NCI-H2081 treated with DMSO at 0.1 percent for 48 hours (cell line): ENCODE data around the gene ADAMTS19.
A peak's percentile ranks its signal among the peaks of the same experiment; 100 is the strongest.

ENCODE experiments used
- DNase-seq: peaks from one replicate; lab custom pipeline; 2025; lab: John Stamatoyannopoulos, UW

Gene ADAMTS19

DNA sequence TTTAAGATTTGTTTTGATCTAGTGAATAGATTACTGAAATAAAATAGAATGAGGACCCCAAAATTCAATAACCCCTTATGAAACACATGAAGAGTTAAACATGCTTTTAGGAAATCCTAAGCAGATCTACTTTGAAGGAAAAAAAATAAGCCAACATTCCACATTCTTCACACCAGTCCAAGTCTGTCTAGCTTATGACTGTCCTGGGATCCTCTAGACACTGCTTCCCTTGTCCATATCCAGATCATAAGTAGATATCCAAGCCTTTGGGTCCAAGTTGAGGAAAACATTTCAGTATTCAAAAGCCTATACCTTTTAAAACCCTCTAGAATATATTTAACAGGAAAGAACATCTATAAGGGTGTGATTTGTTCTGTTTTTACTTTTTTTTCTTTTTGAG lies 228.9 kb downstream of the ADAMTS19 start:
- DNase-seq, result no peak

DNA sequence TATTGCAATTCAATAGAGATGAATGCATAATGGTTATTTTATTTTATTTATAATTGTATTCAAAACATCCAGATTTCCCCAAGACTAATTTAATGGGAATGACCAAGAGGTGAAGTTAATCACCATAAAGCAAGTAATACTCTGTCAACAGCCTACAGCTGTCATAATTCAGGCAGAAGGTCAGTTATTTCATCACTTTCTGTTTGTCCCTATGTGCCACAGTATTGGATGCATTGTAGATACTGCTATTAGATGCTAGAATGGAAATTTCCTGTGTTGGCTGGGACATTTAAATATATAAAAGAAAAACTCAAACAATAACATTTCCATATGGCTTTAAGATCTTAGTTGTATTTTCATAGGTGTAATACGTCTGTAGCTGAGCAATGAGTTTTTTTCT lies 231.1 kb downstream of the ADAMTS19 start:
- no peak for DNase-seq

DNA sequence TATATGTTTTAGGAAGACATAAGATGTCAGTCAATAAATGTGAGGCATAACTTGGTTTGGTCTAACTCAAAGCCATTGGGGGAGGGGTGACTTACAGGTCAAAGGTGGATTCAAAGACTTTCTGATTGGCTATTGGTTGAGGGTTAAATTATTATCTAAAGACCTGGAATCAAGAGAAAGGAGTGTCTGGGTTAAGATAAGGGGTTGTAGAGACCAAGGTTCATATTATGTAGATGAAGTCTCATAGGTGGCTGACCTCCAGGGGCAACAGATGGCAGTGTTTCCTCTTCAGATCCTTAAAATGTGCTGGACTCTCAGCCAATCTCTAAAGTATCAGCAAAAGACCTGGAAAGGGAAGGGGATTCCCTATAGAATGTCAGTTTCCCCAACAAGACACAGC lies 236.5 kb downstream of the ADAMTS19 start:
- DNase-seq, result no peak

DNA sequence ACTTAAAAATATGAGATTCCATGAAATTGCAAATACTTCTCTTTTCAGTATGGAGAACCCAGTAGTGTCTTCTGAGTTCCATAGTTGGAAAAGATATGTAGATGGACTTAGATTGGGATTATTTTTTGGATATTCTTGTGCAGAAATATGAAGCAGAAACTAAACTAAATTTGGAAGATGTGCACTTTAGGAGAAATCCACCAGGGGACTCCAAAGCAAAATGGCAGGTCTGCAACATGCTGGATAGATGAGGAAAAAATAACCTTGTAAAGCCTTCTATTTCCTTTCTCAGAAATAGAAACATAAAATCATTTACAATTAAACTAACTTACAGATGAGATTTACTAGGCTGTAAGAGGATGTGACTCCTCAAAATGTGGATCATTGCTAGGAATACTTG lies 238.6 kb downstream of the ADAMTS19 start:
- no peak for DNase-seq

DNA sequence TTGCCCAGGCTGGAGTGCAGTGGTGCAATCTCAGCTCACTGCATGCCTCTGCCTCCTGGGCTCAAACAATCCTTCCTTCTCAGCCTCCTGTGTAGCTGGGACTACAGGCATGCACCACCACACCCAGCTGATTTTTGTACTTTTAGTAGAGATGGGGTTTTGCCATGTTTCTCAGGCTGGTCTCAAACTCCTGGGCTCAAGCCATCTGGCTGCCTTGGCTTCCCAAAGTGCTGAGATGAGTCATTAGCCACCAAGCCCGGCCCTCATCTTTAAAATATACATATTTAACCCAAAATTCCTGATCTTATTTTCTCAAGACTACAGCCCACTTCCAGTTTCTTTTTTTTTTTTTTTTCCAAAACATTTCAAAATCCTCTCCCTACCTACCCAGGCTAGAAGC lies 256.1 kb downstream of the ADAMTS19 start:
- no peak for DNase-seq

DNA sequence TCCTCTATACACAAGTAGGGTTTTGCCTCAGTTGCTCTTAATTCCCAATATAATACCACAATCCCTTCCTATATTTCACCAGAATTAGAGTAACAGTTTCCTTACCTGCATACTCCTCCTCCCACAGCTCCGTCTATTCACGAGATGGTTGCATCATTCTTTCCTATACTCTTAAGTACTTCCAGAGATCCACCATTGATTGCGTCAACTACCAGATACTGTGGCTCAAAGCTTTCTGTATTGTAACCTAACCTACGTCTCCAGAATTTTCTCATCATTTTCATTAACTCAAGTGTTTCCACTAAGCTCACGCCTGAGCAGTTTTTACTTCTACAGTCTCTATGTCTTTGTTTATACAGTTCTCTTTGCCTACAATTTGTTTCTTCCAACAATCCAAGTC lies 256.6 kb downstream of the ADAMTS19 start:
- no peak for DNase-seq

DNA sequence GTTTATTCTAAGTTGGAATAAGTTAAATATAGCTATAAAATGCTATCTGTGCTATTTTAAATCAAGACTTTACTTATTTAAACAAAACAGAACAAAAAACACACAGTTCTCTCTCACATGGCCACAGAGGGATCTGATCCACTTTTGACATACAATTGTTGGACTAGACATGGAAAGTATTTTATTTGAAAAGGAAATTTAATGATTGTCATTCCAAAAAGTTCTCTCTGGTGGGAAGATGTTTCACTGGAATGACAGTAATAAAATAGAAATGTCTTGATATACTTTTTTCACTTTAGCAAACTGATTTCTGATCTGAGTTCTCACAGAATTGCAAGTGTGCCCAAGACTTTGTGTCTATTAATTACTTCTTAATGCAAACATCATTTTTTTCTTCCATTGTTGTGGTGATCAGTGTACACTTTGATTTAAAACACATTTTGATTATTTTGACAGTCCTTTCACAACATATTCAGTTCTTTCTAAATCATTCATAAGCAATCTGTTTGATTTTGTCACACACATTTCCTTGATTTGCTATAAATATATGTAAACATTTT lies 257.7 kb downstream of the ADAMTS19 start:
- DNase-seq, result no peak

DNA sequence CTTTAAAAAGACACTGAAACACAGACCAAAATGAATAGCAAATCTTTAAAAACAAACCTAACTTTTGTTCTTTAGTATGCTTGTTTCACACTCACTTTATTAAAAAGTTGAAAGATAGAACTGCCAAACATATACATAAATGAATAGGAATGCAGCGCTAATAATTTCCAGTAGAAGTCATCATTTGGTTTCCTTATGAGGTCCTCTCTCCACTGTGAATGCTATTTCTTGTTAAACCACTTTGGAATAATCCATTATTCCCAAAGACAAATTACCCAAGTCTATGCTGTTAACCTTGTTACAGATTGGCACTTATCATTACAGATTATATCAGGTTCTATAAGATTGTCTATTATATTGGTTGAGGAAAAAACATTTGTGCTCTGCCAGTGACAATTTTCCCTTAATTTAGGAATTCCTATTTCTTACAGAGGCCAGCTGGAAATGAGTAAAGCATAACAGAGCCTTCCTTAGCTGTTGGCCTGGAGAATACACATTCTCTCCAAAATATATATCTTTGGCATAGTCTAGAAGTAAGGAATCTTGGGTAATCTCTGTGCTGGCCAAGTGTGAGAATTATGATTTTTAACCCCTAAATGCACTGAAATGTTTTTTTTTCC lies 258.5 kb downstream of the ADAMTS19 start:
- DNase-seq, result no peak

DNA sequence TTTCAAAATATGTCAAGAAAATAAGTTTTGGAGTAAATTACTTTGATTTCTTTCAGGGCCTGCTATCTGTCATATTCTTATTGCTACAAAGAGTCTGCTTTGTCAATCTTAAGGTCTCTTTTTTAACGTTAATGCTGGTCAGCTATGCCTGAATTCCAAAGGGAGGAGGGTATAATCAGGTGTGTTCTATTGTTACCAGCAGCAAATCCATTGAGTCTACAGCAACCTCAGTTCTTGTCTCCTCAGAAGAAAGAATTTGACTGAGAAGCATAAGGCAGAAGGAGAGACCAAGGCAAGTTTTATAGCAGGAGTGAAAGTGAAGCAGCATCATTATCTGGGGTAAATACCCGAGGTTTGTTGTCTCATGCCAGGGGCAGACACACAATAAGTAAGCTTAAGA lies 264.1 kb downstream of the ADAMTS19 start:
- no peak for DNase-seq

DNA sequence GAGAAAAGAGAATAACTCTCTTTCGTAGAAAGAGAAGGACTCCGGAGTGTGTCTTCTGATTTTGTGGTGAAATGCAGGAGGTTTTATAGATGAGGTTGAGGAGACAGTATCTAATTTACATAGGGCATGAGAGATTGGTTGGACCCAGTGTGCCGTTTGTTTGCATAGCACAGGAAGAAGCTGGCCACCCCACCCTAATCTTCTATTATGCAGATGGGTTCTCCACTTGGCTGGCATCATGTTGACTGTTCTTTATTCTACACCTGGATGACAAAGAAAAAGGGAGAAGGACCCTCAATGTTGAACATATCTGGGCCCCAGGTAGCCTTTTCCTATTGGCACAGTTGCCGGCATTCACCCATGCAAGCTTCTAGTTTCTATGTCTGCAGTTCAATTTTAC lies 264.5 kb downstream of the ADAMTS19 start:
- DNase-seq, result no peak

DNA sequence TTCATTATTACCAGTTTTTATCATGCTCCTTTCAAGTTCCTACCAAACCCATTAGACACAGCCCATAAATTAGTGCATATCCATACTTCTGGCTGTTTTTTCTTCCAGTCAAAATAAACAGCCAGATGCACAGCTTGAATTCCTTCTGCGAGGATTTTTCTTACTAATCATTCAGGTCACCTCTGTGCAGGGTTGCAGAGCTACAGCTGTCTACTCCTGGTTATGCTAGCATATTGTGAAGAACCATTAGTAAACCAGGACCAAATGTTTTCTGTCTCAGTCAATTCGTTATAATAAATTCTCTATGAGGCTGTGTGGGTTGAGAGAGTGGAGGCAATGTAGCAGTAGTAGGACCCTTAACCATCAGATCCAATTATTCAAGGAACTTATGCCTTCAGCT lies 279.7 kb downstream of the ADAMTS19 start:
- no peak for DNase-seq

DNA sequence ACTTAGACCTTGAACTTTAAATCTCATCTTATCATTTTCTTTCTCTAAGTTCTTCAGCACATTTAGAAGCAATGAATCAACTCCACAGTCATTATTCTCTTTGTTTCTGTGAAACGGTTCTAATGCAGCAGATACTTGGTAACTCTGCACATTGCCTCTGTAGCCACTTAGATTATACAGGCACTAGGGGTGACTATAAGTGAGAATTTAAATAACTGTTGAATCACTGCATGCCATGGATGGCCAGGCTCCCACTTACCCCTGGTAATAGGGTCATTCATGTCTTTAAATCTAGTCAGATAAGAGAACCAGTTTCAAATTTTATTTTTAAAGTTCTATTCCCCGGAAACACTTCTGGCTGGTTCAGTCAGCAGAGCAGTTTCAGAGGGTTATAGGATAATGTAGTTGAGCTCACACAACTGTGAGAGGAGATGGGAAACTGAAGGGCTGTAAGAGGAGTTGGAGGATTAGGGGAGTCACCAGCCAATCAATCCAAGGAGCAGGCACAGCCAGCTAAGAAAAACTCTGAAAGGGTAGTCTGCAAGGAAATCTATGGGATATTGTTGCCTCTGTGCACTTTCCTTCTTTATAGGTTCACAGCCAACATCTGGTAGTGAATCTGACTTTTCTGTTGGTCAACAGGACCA lies 283.6 kb downstream of the ADAMTS19 start:
- DNase-seq, result no peak

DNA sequence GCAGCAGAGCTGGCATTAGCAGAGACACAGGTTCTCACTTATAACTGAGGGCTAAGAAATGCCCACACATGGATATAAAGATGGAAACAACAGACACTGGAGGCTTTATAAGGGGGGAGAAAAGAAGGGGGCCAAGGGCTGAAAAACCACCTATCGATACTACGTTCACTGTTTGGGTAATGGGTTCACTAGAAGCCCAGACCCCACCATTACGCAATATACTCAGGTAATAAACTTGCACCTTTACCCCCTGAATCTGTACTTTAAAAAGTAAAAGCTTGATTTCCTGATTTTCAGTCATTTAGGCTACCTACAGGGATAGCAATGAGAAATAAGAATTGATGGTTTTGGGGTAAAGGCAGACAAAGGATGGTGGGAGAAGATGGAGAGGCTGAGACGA lies 285.9 kb downstream of the ADAMTS19 start:
- no peak for DNase-seq

DNA sequence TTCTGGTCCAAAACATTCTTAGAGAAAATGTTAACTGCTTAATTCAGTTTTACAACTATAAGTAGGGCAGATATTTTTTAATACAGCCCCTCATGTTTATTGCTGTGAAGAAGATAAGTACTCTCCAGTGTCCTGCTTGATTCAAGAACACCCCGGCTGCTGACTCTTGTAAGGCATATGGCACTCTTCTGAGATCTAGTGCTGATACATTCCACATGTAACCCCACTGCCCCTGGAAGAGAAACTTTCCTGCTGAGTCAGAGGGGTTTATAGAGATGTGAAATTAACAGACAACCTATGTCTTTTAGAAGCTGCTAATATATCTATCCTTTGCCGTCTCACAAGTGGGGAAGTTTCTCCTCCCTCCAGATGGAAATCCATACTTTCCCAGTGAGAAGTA lies 286.8 kb downstream of the ADAMTS19 start:
- no peak for DNase-seq

DNA sequence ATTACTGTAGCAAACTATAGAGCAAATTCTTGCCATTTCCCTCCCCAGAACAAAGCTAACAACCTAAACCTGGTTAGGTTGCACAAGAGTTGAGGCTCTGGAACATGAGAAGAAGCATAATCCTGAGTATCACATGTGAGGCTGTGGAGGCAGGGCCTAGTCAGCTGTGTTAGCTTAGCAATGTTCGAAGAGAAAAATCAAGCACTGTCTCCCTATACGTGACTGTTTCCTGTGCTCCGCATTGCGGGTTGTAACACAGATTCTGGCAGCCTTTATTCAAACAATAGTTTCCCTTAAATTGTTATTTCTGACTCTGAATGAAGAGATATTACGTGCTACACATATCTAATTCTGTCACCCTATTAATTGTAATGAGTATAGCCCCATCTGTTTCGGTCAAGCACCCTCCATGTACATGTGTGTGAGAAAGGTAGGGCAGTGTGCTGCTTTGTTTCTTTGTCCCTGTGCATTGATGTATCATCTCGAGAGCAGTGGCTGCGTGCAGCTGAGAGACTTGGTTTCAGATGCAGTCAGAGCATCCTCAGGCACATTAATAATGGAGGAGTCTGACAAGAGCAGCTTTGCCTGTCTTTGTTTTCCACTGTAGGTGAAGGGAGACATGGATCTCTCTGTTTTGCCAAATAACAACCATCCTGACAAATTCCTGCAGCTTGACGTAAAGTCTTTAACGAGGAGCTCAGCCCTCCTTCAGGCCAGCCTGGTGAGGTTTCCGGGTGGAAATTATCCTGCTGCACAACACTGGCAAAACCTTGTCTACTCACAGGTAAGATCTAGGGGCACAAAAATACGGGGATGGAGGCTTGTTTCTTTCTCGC lies 287.7 kb downstream of the ADAMTS19 start, which contains the start of gene MINAR2:
MINAR2 (plus strand) TSS at position 523 of the 836 bp plus-strand sequence; CDS start at position 620, 97 bp downstream.
- no peak for DNase-seq

DNA sequence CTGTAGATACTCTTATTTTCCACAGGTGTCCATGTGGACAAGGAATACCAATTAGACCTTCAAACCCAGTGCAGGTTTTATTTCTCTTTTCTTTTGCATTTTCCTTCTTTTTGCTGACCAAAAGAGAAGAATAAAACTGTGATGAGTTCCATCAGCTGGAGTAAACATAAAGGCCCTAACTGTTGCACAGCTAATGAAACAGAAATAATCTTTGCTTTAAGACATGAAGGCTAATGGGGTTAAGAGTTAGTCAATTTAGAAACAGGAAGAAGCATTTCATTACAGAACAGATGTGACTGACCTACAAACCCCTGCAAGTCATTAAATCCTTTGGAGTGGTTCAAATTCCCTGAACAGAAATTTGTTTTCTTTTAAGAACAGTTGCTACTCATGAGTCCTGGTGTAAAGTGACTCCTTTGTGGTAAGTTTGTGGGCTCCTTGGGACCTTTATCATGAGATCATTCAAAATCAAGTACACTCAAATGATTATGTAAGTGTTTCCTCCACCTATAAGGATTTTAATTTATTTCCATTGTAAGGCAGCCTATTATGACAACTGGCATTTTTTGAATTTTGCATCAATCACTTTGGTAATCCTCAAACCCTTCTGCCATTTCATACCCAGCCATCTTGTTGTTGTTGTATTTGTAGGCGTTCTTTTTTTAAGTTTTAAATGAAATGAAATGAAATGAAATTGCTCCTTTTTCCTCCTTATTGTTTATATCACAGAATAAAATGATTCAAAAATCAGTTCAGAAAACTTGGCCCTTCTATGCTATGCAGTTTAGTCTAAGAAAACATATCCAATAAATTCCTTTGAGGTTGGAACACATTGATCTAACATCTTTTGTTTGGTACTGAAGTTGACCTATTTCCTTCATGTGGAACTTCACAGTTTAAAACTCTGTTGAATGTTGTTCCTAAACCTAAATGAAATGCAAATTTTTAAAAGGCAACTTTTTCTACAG lies 289.1 kb downstream of the ADAMTS19 start:
- DNase-seq, result no peak

DNA sequence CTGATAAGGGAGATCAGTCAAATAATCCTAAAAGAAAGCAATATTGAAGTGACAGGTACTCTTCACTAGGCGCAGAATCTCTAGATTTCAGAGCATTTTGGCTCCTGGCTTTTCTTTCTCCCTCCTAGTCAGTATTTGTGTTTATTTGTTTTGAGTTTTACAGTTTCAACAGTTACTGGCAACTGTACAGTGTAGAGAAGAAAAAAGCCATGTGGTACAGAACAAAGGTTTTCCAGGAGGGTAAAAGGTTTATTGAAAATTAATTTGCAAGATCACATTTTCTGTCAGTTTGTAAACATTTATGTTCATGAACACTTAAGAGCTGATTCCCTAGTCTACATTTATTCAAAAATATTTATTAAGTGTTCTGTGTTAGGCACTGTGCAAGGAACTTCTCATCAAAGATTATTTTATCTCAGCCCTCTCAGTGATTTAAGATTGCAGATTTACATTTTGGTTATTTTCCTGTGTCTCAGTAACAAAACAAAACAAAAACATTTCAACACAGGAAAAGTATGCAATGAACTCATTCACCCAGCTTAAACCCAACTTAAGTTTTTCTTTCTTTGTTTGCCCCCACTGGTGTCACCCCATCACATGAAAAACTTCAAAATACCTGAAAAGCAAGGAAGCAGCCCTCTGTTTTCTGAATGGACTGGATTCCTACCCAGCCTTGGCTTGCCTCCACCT lies 300.7 kb downstream of the ADAMTS19 start:
- DNase-seq, result no peak

DNA sequence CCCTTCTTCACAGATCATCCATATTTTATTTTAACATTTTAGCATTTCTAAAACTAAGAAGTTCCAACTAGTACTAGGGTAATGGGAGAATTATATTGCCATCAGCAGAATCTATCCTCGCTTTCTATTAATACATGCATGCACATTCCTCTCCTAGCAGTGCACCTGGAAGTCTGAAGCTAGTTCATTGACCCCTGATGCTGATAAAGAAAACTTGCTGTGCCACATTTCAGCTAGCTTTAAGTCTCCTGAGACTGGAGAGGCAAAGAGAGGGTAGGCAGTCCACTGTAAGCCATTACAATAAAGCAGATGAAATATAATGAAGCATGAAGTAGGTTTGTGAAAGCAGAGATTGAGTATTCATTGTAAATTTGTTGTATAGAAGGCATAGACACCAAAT lies 303.6 kb downstream of the ADAMTS19 start:
- DNase-seq, result no peak

DNA sequence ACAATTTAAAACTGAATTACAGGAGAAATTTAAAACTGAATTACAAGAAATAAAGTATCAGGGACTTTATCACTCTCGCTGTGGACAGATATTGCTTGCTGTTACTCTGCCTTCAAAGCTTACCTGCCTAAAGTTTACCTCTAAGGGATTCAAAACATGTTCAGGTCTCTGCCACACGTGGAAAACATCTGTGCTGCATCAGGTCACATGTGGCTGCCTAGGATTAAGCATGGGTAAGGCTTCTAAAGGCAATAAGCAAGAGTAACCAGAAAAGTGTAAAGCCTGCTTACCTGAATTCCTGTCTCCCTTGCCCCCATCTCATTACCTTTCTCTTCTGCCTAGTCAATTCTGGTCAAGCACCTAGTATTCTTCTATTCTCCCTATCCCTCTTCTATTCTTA lies 306.7 kb downstream of the ADAMTS19 start:
- no peak for DNase-seq

DNA sequence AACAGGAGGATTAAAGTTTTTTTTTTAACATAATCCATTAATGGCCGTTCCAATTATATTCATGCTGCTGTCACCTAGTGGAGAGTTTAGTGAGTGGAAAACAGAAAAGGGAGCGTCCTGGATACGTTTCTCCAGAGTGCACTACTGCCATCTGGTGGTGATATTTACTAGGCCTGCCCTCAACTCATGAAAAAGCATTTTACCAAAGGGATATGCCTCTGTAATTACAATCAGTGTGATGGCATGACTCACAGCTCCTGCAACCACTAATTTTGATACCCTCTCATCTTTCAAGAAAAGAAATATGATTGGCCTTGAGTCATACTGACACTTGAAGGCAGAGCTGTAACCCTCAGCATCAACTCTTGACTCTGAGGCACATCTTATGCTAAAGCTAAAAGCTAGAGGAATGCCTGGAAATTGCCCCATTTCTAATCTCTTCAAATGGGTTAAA lies 307.9 kb downstream of the ADAMTS19 start:
- DNase-seq, result peak; percentile 57

DNA sequence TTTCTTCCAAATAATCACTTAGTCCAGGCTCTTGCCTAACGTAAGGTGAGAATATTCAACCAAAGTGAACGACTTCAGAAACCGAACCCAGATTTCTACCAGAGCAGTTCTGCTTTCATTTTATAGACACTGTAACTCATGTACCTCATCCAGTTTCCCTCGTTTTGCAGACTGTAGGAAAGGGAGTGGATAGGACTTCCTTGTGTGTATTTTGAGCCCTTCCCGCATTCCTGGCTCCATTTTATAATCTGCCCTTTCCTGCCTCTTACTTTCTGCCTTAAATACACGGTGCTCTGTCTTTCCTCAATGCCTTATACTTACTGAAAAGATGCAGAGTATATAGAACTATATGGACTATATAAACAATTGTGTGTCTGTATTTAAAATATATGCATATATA lies 308.6 kb downstream of the ADAMTS19 start:
- DNase-seq, result no peak
